GM12801 (cell line): ENCODE results near the gene SPATA2L.

Source experiments
- CTCF ChIP-seq: IDR thresholded peaks from one replicate; pipeline ENCODE4 v1.5.1; 2011; ENCODE audit warnings: control low read depth; ENCODE audit not compliant: insufficient read length; ENCODE audit errors: extremely low read depth

The SPATA2L gene

GRCh38 chr16:89701425-89702406 is at the start of gene SPATA2L:
Gene SPATA2L (minus strand): TSS chr16:89701705. CDS start chr16:89701232, 473 bp downstream.
- TF ChIP-seq CTCF, result no peak

GRCh38 chr16:89749637-89750036 is 48.1 kb upstream of the SPATA2L start:
- no peak for TF ChIP-seq CTCF

GRCh38 chr16:89748921-89749320 is 47.4 kb upstream of the SPATA2L start:
- no peak for TF ChIP-seq CTCF

GRCh38 chr16:89748076-89748475 is 46.6 kb upstream of the SPATA2L start:
- TF ChIP-seq CTCF, result no peak

GRCh38 chr16:89746043-89746442 is 44.5 kb upstream of the SPATA2L start:
- TF ChIP-seq CTCF, result no peak

GRCh38 chr16:89744813-89745212 is 43.3 kb upstream of the SPATA2L start:
- TF ChIP-seq CTCF, result no peak

- no peak for TF ChIP-seq CTCF
Observed at GRCh38 chr16:89742948-89743347, 41.4 kb upstream of the SPATA2L start.
